ENCODE measurements around the gene HS6ST2.

DNA sequence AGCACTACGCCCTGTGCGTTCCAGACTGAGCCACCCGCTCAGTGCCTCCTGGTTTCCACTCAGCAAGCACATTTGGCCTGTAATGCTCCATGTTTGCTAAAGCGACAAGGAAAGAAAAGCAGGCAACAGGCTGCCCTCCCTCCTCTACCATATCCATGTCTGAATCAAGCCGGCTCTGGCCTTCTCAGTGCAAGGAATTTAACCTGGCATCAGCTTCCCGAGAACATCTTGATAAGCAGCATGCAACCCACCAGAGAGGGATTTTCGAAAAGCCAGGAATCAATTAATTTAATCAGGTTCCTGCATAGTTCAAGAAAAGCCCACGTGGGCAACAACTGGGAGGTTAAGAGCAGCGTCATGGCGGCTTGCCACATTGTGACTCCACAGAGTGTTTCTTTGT is 228.2 kb downstream of the HS6ST2 start:
- TF ChIP-seq, protein P1, sequence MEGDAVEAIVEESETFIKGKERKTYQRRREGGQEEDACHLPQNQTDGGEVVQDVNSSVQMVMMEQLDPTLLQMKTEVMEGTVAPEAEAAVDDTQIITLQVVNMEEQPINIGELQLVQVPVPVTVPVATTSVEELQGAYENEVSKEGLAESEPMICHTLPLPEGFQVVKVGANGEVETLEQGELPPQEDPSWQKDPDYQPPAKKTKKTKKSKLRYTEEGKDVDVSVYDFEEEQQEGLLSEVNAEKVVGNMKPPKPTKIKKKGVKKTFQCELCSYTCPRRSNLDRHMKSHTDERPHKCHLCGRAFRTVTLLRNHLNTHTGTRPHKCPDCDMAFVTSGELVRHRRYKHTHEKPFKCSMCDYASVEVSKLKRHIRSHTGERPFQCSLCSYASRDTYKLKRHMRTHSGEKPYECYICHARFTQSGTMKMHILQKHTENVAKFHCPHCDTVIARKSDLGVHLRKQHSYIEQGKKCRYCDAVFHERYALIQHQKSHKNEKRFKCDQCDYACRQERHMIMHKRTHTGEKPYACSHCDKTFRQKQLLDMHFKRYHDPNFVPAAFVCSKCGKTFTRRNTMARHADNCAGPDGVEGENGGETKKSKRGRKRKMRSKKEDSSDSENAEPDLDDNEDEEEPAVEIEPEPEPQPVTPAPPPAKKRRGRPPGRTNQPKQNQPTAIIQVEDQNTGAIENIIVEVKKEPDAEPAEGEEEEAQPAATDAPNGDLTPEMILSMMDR (conservative IDR thresholded peaks at IDR 0.05; ENCODE audit: low read length), result no peak
- TF ChIP-seq EZH2phosphoT487 (IDR thresholded peaks at IDR 0.05; ENCODE audit: borderline replicate concordance, low read depth, low read length), result no peak
